Measurements from ENCODE around the gene OR9K2. TPM values are rescaled to one million over a fixed set of nuclear protein-coding genes. Genes with fewer than 3 reads are reported as not detected.

The OR9K2 gene, protein sequence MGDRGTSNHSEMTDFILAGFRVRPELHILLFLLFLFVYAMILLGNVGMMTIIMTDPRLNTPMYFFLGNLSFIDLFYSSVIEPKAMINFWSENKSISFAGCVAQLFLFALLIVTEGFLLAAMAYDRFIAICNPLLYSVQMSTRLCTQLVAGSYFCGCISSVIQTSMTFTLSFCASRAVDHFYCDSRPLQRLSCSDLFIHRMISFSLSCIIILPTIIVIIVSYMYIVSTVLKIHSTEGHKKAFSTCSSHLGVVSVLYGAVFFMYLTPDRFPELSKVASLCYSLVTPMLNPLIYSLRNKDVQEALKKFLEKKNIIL
- not detected in 2 replicates for total RNA-seq
- long read RNA-seq = 0 reads

DNA sequence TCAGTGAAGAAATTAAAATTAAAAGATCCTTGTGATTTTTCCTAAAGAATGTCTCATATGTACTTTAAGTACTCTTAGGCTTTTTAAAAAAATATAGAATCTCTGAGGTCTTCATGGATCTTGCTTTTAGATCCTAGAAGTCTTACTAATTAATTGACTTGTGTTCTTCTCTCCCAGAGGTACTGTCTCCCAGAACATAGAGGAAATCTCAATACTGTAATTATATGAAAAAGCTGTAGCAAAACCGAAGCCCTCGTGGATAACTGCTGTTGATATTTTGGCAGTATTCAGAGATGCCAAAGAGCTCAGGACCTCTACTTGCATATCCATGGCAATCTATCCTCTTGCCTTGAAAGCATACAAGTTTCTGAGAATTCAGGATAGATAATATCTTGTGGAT is at the start of gene OR9K2:
OR9K2 (plus strand) TSS at position 301 of the 400 bp plus-strand sequence. CDS start 3,429 bp downstream, outside the sequence.
- Mint-ChIP-seq H3K27me3 (ENCODE audit: unreplicated experiment) (no peaks in the 10 kb centered on the region), H3K4me3 (ENCODE audit: unreplicated experiment) (no peak within 1 kb of the TSS), H3K4me1 (ENCODE audit: unreplicated experiment) (no peaks in the 10 kb centered on the region)

DNA sequence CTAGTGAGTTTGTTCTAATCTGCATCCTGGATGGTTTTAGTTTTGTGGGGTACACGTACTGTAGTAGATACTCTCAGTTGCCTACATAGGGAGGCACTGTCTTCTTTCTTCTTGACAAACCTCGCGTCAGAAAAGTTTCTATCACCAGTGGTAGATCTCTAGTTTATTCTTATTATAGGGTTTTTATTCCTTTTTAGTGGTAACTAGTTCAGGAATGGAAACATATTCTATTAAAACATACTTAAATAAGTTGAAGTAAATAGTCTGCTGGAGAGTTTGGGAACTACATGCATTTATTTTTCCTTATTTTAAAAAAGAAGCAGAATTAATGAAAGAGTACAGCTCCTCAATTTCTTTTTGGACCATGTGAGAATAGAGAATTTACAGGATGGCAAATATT is 33.6 kb upstream of the OR9K2 start:
- no peak for DNase-seq (ENCODE audit: extremely low spot score, unreplicated experiment)
- Mint-ChIP-seq H3K36me3 (ENCODE audit: unreplicated experiment) (no peaks in the 10 kb centered on the region), H3K27me3 (ENCODE audit: unreplicated experiment) (no peaks in the 10 kb centered on the region), H3K9me3 (ENCODE audit: unreplicated experiment) (no peaks in the 10 kb centered on the region), H3K4me1 (ENCODE audit: unreplicated experiment) (no peaks in the 10 kb centered on the region), H3K4me3 (ENCODE audit: unreplicated experiment) (no peak overlapping the region), H3K27ac (ENCODE audit: unreplicated experiment) (no peak overlapping the region)
- TF ChIP-seq, protein P1, sequence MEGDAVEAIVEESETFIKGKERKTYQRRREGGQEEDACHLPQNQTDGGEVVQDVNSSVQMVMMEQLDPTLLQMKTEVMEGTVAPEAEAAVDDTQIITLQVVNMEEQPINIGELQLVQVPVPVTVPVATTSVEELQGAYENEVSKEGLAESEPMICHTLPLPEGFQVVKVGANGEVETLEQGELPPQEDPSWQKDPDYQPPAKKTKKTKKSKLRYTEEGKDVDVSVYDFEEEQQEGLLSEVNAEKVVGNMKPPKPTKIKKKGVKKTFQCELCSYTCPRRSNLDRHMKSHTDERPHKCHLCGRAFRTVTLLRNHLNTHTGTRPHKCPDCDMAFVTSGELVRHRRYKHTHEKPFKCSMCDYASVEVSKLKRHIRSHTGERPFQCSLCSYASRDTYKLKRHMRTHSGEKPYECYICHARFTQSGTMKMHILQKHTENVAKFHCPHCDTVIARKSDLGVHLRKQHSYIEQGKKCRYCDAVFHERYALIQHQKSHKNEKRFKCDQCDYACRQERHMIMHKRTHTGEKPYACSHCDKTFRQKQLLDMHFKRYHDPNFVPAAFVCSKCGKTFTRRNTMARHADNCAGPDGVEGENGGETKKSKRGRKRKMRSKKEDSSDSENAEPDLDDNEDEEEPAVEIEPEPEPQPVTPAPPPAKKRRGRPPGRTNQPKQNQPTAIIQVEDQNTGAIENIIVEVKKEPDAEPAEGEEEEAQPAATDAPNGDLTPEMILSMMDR (IDR thresholded peaks at IDR 0.05) = no peak

More for the DNA sequence above, at the start of gene OR9K2:
- TF ChIP-seq, protein P1 (IDR thresholded peaks at IDR 0.05) = no peak
- Mint-ChIP-seq H3K9me3 (ENCODE audit: unreplicated experiment) (peaks cover 4% of the 10 kb centered on the region), H3K36me3 (ENCODE audit: unreplicated experiment) (no peaks in the 10 kb centered on the region), H3K27ac (ENCODE audit: unreplicated experiment) (no peak within 1 kb of the TSS)
- no peak for DNase-seq (ENCODE audit: extremely low spot score, unreplicated experiment)

DNA sequence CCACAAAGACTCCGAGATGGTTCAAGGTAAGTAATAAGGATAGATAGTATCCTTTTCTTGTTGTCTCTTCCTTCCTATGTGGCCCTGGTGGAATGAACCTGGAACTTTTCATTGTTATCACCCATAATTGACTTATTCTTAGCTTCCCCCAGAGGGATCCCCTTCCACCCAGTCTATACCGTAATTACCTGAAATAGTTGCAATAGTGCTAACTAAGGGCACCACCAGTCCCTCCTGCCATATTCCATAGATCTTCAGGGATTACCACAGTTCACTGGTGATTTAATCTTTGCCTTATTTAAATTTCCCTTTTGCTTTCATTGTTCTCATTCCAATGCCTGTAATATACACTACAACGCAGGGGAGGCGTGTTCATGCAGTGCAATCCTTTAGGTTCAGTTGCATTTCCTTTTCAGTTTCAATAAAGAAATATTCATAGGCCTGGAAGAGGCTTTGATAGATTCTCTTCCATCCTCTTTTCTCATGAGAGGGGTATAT is 13.8 kb upstream of the OR9K2 start:
- Mint-ChIP-seq H3K27me3 (ENCODE audit: unreplicated experiment) (no peaks in the 10 kb centered on the region), H3K4me1 (ENCODE audit: unreplicated experiment) (no peaks in the 10 kb centered on the region), H3K9me3 (ENCODE audit: unreplicated experiment) (no peaks in the 10 kb centered on the region), H3K36me3 (ENCODE audit: unreplicated experiment) (no peaks in the 10 kb centered on the region), H3K4me3 (ENCODE audit: unreplicated experiment) (no peak overlapping the region), H3K27ac (ENCODE audit: unreplicated experiment) (no peak overlapping the region)
- DNase-seq (ENCODE audit: extremely low spot score, unreplicated experiment) = no peak
- TF ChIP-seq, protein P1 (IDR thresholded peaks at IDR 0.05) = no peak

DNA sequence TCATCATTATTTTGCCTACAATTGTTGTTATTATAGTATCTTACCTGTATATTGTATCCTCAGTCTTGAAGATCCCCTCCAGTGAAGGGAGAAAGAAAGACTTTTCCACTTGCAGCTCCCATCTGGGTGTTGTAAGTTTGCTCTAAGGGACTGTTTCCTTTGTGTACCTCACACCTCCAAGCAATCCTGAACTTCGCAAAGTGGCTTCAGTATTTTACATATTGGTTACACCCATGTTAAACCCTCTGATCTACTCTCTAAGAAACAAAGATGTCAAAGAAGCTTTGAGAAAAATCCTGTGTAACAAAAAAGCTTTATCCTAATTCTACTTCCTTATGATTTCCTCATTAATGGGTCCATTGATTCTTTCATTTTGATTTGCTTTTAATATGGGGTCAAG is 10.1 kb upstream of the OR9K2 start:
- Mint-ChIP-seq H3K27me3 (ENCODE audit: unreplicated experiment) (no peaks in the 10 kb centered on the region), H3K36me3 (ENCODE audit: unreplicated experiment) (no peaks in the 10 kb centered on the region), H3K4me1 (ENCODE audit: unreplicated experiment) (no peaks in the 10 kb centered on the region), H3K4me3 (ENCODE audit: unreplicated experiment) (no peak overlapping the region), H3K27ac (ENCODE audit: unreplicated experiment) (no peak overlapping the region), H3K9me3 (ENCODE audit: unreplicated experiment) (no peaks in the 10 kb centered on the region)
- TF ChIP-seq, protein P1 (IDR thresholded peaks at IDR 0.05) = no peak
- no peak for DNase-seq (ENCODE audit: extremely low spot score, unreplicated experiment)

DNA sequence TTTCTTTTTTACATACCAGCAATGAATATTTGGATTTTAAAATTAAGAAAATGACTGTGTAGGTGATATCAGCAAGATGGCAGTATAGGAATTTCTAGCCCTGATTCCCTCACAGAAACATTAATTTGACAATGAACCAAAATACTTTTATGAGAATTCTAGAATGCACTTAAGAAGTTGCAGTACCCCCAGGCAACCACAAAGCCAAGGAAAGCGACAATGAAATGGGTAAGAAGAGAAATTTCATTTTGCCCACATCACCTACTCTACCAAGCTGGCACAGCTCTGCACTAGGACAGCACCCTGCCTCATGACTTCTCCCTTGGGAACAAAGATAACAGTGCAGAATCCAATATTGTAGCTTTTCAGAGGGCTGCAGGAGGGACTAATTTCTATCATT is 6.6 kb downstream of the OR9K2 start:
- no peaks in the 10 kb centered on the region for H3K27me3 Mint-ChIP-seq (ENCODE audit: unreplicated experiment)
- H3K27ac Mint-ChIP-seq (ENCODE audit: unreplicated experiment) = no peak overlapping the region
- DNase-seq (ENCODE audit: extremely low spot score, unreplicated experiment) = no peak
- no peaks in the 10 kb centered on the region for H3K36me3 Mint-ChIP-seq (ENCODE audit: unreplicated experiment)
- no peaks in the 10 kb centered on the region for H3K9me3 Mint-ChIP-seq (ENCODE audit: unreplicated experiment)
- no peak overlapping the region for H3K4me3 Mint-ChIP-seq (ENCODE audit: unreplicated experiment)
- H3K4me1 Mint-ChIP-seq (ENCODE audit: unreplicated experiment) = no peaks in the 10 kb centered on the region
- TF ChIP-seq, protein P1 (IDR thresholded peaks at IDR 0.05) = no peak

All from osteocyte (in vitro differentiated cells).